Ammon's horn (tissue), 1 donor: Measurements from ENCODE around the gene CCDC34.

ENCODE experiments used
- DNase-seq: peaks from one replicate; pipeline ENCODE4 v3.0.0-alpha.2; 2016; ENCODE audit warnings: low spot score

CCDC34 gene

GRCh38 chr11:27392278-27393114, 29.5 kb upstream of the CCDC34 start:
- DNase-seq = no peak

- DNase-seq = no peak
These were observed 28.5 kb upstream of the CCDC34 start for GRCh38 chr11:27391331-27392015.

DNA sequence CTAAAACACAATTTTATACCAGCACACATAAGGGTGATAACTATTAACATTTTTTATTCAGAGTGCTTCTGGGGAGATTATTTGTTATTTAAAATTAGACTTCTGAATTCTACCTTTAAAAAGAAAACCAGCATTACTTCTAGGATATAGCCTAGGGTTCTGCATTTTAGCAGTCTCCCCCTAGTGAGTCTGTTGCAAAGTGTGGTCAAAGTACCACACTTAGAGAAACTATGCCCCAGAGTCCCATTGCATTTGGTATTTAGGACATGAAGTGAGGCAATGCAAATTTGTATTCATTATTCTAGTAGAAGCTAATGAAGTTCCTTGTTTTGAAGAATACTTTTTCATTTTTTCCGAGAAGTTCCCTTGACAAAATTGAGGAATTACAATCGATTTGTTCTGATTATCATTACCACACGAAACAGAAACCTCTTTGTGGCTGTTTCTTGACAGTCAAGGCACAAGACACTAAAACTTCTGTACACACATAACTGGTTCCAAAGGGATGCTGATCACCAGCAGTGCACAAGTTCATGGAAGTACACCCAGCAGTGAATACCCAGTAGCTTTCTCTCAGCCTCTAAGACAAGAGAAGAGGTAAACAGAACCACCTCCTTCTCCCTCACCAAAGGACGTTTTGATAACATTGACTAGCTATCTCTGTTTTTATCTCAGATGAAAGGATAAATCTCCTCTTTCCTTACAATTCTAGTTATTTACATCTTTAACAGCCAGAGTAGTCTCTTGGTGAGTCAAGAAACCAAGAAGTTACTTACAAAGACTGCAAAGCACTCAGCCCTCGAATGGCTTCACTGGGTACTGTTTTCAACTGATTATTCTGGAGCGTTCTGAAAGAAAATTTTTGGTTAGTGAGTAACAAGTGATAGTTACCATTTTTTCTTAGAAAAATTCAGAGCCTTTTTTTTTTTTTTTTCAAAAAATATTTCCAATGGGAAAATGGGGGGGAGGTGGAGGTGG, 27.6 kb upstream of the CCDC34 start:
- DNase-seq = no peak

- DNase-seq = no peak
These were observed 25.9 kb upstream of the CCDC34 start for GRCh38 chr11:27388869-27389268.

DNA sequence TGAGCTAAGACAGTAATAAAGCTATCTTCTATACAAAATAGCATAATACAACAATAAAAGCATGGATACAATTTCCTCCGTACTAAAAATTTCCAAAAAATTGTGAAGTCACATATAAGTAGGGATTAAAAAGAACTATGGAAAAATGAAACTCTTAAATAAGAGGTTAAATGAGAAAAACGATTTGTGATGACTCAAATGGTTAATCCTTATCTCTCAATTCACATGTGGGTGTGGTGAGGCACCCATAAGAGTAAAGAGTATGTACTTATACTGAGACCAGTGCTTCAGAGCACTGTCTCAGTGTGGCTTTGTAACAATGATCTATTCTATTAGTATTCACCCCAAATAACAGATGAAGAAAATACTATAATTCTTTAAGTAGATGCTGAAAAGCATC, 25.0 kb upstream of the CCDC34 start:
- no peak for DNase-seq

GRCh38 chr11:27387362-27387761, 24.3 kb upstream of the CCDC34 start:
- DNase-seq = no peak

DNA sequence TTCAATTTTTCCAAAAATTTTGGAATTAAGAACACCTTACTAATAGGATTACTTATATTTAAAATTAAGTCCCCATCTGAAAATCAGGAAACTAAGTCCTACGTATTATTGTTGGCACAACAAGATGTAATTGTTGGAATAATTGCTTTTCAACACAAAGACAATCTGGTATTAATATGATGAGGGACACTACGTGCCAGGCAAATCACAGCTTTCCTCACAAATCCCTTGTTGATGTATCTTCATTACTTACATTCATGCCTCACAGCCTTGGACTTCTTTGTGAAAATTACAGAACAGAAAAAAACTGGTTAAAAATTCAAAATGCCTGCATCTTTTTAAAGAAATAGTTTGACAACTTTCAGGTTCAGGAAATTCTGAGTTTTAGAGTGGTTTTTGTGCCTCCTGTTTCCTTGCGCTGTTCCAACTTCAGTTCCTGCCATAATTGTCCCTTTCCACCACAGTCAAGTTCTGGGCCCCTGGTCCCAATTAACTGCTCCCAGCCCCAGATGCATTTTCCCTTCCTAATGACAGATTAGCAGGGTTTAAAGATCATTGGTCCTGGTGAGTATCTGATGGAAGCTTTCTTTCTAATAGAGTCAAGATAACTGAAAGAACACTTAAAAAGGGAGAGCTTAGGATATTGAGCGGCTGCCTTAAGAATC, 23.3 kb upstream of the CCDC34 start:
- DNase-seq = no peak

- no peak for DNase-seq
These were observed 22.2 kb upstream of the CCDC34 start for GRCh38 chr11:27385245-27385644.

- DNase-seq = no peak
These were observed 21.2 kb upstream of the CCDC34 start for GRCh38 chr11:27384227-27384626.

- no peak for DNase-seq
These were observed 20.6 kb upstream of the CCDC34 start for GRCh38 chr11:27383645-27384044.

DNA sequence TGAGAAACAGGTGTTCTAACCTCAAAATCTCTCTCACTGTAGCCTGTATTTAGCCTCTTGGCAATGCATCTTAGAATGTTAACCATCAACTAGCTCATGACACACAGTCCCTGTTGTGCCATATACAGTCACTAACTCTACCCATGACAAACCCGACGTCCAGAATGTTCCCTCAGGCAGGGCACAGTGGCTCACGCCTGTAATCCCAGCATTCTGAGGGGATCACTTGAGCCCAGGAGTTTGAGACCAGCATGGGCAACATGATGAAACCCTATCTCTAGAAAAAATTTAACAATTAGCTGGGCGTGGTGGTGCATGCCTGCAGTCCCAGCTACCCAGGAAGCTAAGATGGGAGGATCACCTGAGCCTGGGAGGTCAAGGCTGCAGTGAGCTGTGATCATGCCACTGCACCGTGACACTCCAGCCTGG, 18.2 kb upstream of the CCDC34 start:
- DNase-seq = no peak

DNA sequence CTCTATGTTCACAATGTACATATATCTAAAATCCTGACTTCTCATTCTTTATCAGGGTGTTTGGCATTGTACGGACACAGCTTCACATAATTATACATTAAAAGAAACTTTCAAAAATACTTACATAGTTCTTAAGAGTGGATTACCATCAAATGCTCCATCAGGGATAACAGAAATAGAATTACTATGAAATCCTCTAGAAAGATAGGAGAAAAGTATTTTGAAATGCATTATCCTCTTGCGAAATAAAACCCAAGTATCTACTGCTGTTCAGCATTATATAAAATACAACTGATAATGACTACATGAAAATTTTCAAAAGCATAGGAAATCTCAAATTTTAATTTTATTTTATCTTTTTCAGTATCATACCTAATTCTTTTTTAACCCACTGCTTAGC, 17.8 kb upstream of the CCDC34 start:
- DNase-seq = no peak

DNA sequence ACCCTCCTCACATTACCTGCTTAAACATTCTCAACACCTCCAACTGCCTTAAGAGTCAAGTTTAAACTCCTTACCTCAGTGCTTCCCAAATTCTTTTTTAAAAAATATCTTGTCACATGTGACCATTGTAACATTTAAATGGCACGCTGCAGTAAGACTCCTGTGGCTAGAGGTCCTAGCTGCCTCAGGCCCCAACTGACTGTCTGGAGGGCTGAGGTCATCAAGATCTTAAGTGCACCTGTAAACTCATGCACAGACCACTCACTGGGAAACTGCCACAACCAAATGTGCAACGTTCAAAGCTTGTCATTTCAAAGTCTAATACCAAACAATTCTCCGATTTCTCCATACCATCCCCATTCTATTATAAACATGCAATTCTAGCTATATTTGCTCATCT, 16.4 kb upstream of the CCDC34 start:
- DNase-seq = no peak

DNA sequence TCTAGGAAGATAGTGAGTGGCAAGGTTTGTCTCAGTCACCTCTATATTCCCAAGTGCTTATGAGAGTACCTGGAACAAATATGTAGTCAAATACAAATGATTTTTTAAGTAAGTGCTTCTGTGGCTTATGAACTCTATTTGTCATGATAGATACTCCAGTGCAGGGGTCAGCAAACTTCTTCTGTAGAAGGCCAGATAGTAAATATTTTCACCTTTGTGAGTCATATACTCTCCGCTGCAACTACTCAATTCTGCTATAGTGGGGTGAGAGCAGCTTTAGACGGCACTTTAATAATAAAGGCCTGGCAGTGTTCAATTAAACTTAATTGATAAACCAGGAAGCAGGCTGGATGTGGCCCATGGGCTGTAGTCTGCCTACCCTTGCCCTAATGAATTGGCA, 12.4 kb upstream of the CCDC34 start:
- no peak for DNase-seq

- DNase-seq = no peak
These were observed 11.0 kb upstream of the CCDC34 start for GRCh38 chr11:27373856-27374602.

- DNase-seq = no peak
These were observed 10.4 kb upstream of the CCDC34 start for GRCh38 chr11:27373392-27373791.

GRCh38 chr11:27372164-27372563, 9.1 kb upstream of the CCDC34 start:
- DNase-seq = no peak

DNA sequence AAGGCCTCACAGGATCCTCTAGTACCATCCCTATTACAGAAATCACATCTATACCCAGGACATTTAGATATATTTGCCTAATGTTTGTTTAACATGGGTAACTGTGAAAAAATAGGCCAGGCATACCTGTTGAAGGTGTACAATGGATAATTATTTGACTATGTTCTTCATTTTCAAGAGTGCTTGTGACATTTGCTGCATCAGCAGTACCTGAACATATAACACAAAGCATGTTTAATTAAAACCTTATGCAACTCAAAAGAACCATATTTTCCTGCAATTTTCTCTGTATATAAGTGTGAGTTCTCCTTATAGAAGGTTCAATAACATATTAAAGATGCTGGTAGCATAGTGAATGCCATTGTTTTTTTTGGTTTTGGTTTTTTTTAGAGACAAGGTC, 8.5 kb upstream of the CCDC34 start:
- no peak for DNase-seq

DNA sequence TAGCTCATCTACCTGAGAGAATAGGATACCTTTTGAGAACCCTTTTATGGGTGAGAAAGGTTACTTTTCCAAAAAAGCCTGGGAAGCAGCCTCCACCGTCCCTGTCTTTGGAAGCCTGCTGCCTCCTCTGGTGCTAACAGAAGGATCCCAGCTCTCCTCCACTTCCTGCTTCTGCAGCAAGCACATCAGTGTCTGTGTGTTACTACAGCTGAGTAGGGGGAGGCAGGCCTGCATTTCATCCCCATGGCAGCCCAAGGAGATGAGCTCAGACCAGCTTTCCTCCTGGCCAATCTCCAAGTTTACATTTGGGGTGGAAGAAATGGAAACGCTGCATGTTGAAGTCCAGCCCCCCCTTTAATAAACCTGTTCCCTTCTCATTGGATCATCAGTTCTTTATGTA, 7.4 kb upstream of the CCDC34 start:
- no peak for DNase-seq

GRCh38 chr11:27367881-27368280, 4.9 kb upstream of the CCDC34 start:
- no peak for DNase-seq

- DNase-seq = no peak
These were observed 632 bp upstream of the CCDC34 start for GRCh38 chr11:27363576-27364117.
